GM21723 (cell line): Measurements from ENCODE around the gene RAB5IF.
A peak's percentile ranks its signal among the peaks of the same experiment; 100 is the strongest.
"Not testable (repeated sequence)": the region's sequence is repeated elsewhere in the genome, so short reads cannot be mapped to it uniquely, and the experiment has no call there.

Experiments
- ATAC-seq: cut with Tn5 transposase; IDR thresholded peaks from one replicate; pipeline ENCODE4 v1.9.1; 2021; ENCODE audit warnings: mild to moderate bottlenecking, moderate library complexity; ENCODE audit not compliant: unreplicated experiment

Gene RAB5IF

DNA sequence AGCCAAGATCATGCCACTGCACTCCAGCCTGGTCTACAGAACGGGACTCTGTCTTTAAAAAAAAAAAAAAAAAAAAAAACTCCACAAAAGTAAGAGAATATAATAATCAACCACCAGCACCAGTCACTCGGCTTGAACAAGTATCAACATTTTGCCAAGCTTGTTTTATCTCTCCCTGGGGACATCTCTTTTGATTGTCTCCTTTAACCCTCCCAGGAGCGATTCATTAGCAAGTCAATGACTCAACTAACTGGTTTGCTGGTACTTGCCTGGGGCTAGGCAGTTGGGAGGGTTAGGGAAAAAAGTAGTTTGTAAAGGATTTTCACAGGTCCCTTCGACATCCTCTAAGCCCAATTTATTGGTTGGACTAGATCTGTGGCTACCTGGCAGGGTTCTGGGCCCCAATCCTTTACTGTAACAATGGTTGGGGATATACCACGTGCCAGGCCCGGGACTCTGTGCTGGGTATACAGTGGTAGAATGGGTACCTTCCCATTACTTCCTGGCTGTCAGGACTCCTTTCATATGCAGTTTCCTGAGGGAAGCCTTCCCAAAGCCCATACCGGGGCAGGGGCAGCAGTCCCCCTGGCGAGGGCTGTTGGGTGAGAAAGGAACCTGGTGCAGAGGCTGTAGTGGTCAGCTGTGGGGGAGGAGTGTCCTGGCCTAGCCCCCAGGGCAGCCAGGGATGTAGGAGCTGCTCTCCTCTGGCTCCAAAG lies 20.0 kb upstream of the RAB5IF start:
- no peak for ATAC-seq

DNA sequence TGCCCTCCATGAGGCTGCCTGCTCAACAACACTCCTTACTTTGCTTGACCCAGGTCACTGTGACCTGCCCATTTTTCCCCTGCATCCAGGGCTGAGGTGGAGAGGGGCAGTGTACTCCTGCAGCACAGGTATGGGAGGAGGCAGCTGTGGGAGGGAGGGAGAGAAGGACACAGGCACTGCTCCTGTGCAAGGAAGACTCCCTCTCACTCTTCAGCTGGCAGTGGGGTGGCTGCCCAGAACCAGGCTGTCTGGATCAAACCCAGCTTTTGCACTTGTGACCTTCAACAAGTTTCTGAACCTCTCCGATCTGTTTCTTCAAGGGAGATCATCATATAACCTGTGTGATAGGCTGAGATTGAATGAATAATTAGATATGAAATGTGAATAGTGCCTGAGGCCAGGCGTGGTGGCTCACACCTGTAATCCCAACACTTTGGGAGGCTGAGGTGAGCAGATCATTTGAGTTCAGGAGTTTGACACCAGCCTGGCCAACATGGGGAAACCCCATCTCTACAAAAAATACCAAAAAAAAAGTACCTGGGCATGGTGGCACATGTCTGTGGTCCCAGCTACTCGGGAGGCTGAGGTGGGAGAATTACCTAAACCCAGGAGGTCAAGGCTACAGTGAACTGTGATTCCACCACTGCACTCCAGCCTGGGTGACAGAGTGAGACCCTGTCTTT lies 18.1 kb upstream of the RAB5IF start:
- no peak for ATAC-seq

DNA sequence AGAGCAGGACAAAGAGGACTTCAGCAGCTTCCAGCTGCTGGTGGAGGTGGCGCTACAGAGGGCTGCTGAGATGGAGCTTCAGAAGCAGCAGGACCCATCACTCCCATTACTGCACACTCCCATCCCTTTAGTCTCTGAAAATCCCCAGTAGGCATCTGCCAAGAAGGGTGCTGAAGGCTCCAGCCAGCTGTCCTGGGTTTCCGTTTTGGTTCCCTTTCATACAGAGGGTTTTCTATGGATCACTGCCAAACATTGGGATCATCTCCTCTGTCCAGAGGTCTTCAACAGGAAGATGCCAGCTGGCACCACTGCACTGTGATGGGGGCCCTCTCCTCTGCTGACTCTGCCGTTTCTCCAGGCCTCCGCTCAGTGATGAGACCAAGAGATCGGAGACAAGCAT lies 14.3 kb upstream of the RAB5IF start:
- no peak for ATAC-seq

DNA sequence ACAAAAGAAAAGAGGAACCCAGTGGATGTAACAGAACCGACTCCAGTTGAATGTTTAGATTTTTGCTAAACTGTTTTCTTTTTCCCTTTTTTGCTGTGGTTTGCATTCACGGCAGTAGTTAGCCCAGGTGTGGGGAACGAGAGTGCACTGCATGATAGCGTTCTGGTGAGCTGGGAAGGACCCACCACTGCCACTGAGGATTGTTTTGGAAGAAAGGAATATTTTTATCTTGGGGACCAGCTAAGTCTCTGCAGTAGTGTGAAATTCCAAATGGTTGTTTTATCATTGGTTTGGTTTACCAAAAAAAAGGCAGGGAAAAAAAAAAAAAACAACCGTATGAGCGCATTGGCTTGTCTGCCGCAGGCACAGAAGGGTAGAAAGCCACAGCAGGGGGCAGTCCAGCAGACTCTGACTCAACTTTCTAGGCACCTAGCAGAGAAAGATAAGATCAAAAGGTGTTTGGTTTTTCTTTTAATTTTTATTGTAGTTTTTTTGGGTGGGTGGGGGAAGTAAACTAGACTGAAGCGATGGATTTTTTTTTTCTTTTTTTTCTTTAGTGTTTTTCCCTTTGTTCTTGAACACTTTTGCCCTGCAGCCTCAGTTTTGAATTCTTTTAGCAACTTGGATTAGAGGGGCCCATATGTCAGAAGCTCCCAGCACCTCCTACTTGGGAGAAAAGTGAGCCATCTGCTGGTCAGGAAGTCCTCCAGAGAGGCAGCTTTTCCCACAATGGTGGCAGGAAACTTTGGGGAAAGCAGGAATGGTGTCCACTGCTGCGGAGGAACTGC lies 13.5 kb upstream of the RAB5IF start:
- ATAC-seq: no peak

DNA sequence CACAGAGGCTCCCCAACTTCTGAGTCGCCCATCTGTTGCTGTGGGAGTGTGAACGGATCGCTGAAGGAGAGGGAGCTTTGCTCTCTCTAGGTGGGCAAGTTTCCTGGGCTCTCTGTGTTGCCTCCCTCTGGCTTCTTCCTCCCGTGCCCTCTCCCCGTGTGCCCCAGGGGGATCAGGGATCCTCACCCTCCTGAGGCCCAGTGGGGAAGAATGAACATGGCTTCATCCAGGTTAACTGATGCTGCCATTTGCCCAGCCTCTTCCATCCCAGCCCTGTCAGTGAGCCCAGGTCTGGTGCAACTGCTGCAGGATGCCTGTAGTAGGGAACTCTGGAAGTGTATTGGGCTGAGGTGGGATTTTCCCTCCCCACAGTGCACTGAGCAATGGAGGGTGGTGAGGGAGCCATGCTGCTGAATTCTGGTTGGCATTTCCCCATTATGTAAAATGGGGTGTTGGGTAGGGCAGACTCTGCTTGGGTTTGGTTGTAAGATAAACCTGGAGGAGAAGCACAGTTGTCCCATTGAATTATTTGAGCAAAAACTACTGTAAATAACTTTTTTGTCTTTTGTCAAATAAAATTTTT lies 12.1 kb upstream of the RAB5IF start:
- ATAC-seq: no peak

DNA sequence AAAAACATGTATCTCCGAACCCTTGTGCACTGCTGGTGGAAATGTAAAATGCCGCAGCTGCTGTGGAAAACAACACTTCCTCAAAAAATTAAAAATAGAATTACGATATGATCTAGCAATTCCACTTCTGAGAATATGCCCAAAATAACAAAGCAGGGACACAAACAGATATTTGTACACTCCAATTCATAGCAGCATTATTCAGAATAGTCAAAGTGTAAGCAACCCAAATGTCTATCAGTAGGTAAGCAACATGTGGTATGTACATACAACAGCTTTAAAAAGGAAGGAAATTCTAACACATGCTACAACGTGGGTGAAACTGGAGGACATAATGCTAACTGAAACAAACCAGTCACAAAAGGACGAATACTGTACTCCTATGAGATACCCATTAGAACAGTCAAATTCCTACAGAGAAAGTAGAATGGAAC lies 5.7 kb upstream of the RAB5IF start:
- no peak for ATAC-seq

DNA sequence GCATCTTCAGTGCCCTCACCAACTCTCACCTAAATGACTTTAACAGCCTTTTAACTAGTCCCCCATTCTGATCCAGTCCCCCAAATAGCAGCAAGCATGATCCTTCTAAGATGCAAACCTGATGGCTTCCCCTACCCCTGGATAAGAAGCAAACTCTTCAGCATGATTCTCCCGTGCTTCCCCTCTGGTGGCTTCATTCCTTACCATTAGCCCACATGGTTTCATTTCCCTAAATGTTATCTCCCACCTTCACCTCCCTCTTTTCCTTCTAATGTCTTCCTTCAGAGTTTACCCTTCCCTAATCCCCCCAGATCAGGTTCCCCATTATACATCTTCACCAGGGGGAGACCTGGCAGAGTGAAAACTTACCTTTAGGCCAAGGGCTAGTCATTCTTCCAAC lies 4.0 kb upstream of the RAB5IF start:
- ATAC-seq: no peak

DNA sequence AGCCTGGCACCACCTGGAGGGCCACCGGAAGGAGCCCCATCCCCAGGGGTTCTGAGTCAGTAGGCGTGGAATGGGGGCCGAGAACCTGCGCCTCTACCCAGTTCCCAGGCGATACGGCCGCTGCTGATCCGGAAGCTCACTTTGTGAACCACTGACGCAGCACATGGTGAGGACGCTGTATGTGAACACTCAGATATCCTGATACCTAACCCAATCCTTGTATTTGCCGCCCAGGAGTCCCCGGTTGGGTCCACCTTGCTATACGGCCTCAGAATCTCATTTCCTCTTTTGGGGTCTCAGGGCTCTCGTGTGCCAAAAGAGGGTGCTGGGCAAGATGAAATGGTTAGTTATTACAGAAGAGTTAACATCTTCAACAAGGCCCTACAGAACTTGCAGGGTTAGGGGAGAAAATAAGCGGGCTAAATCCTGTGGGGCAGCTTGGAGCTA lies 604 bp upstream of the RAB5IF start:
- peak; percentile 29 for ATAC-seq

DNA sequence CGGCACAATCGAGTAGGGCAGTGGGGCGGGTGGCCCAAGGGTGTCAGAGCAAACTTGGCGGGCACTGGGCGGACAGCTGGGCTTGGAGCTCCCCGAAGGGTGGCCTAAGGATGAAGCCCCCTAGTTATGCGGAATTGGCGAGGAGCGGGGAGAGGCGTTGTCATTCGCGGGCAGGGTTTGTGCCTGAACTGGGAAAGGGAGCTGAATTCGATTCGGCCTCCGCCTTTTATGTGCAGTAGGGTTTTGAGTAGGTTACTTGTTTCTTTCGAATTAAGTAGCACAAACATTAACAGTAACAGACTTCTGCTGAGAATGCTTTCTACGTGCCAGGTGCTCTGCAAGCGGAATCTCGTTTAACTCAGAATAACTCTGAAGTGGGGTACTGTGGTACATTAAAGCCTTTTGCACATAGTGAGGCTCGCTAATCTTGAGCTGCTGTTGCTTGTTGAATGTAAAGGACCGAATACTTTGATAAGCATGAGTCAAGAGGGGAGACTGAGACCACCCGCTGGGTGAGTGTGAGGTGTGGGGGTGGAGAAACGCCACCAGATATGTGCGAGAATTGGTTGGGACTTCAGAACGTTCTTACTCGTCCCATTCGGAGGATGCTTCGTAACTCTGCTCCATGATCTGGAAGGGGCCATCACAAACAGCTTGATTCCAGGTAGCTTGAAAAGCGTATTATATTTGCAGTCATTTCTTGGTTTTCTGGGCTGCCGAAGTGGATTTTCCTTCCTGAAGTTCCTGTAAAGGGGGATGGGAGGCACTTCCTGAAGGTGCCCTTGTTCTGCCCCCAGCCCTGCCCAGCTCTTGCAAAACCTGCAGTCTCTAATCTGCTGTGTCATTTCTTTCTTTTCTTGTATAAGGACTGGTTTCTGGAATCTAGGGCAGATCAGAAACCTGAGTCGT lies 833 bp downstream of the RAB5IF start:
- peak; percentile 13 for ATAC-seq

DNA sequence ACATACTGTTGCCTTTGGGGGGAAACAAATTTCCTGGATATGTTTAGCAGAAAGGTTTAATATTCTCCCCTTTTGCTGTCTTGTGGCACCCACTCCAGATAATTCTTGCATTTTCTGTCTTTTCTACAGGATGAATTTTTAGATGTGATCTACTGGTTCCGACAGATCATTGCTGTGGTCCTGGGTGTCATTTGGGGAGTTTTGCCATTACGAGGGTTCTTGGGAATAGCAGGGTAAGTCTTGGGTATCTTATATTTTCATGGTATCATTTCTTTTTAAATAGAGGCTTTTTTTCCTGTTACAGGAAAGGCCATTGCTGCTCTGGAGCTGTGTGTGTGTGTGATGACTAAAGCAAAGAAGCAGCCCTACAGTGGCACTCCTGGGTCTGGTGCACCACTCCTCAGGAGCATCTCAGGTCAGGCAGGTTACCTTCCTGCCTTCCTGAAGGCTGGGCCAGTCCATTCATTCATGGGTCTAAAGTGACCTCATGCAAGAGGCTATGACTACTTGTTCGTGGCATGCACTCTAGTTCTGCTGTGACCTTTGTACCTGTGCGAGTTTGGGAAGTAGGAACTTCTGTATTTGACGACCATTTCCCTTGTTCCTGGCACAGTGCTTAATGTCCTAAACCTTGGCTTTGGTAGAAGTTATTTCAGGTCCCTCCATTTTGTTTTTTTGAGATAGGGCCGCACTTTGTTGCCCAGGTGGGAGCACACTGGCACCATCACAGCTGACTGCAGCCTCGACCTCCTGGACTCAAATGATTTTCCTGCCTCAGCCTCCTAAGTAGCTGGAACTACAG lies 2.2 kb downstream of the RAB5IF start:
- ATAC-seq: no peak

DNA sequence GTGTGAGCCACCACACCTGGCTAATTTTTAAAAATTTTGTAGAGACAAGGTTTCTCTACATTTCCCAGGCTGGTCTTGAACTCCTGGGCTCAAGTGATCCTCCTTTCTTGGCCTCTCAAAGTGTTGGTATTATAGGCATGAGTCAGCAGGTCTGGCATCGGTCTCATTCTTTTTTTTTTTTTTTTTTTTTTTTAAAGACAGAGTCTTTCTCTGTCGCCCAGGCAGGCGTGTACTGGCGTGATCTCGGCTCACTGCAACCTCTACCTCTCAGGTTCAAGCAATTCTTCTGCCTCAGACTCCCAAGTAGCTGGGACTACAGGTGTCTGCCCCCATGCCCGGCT lies 2.8 kb downstream of the RAB5IF start:
- ATAC-seq: not testable (repeated sequence)

DNA sequence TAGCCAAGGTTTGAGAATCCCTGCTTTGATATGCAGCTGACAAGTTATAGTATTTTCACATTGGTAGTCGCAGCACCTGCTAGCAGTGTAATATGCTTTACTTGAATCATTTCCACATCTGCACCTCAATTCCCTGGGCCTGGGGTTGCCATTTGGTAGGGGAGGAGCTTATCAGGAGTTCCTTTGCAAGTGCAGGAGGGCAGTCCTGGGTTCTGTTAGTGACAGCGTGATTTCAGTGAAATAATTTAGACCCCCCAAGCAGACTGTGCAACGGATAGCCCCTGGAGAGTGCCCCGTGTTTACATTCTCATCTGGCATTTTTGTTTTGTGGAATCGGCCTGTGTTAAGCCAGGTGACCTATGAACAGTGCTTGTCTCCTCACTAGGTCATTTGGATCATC lies 6.0 kb downstream of the RAB5IF start:
- ATAC-seq: no peak

DNA sequence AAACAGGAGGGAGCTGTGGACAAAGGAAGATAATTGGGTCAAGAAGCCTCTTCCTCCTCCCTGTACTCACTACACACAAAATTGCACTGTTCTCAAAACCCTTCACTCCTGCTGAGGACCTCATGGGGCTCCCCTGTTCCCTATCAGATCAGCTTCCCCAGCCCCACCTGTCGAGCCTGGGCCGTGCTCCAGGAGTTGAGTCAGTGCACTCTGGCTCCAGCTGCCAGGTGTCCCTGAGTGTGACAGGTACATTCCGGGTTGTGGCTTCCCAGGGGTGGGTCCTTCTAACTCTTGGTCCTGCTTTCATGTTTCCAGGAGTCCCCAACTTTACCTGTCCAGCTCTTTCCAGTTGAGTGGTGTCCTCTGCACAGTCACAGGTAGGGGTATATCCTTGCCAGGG lies 8.4 kb downstream of the RAB5IF start:
- ATAC-seq: no peak

DNA sequence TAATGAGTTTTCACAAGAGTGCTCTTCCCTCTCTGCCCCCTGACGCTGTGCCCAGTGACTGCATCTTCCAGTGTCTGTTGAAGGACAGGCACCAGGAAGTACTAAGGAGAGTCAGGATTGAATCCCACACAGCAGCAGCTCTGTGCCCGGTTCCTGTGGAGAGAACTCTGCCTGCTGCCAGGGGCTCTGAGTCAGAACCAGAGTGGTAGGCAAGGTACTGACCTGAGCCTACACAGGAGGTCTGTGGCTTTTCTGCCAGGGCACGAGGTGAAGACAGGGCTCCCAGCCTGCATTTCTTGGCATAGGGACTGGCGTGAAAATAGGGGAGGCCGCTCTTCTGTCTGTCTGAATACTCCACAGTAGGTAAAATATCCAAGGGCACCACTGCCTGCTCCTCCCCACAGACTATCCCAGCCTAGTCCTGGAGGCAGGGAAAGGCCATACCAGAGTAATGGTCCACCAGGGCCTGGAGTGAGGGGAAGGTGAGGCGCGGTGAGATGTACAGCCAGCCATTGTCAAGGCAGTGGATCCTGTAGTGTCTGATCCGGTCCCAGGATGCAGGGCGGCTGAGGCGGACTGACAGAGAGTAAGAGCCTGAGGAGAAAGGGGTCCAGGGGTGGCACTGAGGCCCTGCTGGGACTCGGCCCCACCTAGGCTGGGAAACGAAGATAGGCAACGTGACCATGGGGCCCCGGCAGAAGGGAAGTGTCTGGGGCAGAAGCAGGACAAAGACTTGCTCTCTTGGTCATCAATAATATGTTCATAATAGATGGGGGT lies 9.4 kb downstream of the RAB5IF start:
- no peak for ATAC-seq

DNA sequence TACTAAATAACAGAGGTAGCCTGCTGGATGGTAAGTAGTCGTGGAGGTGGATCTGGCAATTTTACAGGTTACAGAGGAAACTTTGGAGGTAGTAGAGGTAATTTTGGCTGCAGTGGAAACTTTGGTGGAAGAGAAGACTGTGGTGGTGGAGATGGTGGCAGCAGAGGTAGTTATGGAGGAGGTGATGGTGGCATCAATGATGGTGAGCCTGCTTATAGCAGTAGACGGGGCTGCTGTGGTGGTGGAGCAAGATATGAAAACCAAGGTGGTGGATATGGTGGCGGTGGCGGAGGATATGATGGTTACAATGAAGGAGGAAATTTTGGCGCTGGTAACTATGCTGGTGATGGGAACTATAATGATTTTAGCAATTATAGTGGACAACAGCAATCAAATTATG lies 15.3 kb downstream of the RAB5IF start:
- no peak for ATAC-seq

DNA sequence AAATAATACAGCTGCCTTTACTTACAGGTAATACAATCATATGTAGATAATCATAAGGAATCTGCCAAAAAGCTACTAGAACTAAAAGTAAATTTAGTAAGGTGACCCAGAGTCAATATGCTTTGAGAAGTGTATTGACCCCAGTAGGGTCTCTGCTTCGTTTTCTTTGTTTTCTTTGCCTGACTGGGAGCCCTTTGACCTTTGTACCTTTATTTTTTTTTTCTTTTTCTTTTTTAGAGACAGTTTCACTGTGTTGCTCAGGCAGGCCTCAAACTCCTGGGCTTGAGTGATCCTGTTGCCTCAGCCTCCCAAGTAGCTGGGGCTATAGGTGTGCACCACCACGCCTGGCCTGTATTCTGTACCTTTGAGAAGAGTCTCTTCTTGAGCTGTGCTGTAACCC lies 17.9 kb downstream of the RAB5IF start:
- no peak for ATAC-seq

DNA sequence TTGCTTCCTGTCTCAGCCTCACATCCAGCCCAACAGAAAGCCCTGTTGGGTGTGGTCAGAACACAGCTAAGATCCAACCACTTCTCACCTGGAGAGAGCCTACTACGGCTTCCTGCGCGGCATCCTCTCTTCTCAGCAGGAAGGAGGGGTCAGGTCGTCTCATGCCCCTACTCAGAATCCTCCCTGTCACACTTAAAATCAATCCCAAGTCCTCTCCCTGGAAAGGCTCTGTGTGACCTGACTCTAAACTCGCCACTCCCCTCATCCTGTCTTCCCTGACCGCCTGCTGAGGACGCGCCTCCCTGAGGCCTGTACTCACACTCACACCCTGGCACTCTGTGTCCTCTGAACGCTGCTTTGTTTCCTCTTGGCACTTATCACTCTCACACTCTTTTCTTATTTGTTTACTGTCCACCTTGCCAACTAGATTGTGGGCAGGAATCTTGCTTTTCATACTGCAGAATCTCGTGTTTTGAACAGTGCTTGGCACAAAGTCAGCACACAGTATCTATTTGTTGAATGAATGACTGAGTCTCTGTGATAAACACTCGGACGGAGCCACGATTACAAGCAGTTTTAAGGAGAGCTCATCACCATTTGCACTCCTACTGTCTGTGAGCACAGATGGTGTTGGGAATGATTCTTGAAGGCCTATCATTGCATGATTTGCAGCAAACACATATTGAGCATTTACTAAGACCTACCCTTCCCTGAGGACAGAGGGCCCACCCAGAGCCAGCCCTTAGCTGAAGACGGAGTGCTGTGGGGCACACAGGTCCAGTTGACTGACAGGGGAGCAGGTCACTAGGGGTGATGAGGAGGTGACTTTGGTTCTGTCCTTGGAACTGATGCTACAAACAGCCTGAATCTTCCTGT lies 18.7 kb downstream of the RAB5IF start:
- no peak for ATAC-seq

DNA sequence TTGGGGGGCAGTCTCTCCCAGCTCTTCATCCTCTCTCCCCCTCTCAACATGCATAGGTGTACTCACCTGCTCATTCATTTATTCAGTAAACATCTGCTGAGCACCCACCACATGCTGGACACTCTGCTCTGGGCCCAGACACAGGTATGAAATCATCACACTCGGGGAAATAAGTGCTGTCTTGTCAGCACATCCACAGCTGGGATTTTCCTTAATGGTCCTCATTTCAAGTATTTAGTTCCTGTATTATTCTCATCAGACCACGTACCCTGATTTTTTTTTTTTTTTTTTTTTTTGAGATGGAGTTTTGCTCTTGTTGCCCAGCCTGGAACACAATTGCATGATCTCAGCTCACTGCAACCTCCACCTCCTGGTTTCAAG lies 19.4 kb downstream of the RAB5IF start:
- no peak for ATAC-seq
